SU-DHL-6 (cell line): Measurements from ENCODE around the gene OR1N1.
"Not testable (repeated sequence)": the region's sequence is repeated elsewhere in the genome, so short reads cannot be mapped to it uniquely, and the experiment has no call there.

Source experiments
- H2AFZ ChIP-seq: fragments of 200-600 bp; sonication (generic); 2 replicates; pipeline ENCODE4 v1.6.1; 2014; ENCODE audit warnings: low read depth, mild to moderate bottlenecking, moderate library complexity, mixed read lengths, antibody characterized with exemption, low read length; ENCODE audit not compliant: severe bottlenecking
- H3F3A ChIP-seq: fragments of 200-600 bp; shearing (Covaris generic); 2 replicates; pipeline ENCODE4 v1.6.0; 2016; ENCODE audit warnings: antibody characterized with exemption, mild to moderate bottlenecking; ENCODE audit not compliant: insufficient read depth
- H3K27ac ChIP-seq: fragments of 200-600 bp; sonication (generic); 2 replicates; pipeline ENCODE4 v1.5.1; 2016; ENCODE audit warnings: low read depth, mild to moderate bottlenecking, low read length, moderate library complexity, mixed read lengths
- H3K27me3 ChIP-seq: fragments of 200-600 bp; sonication (generic), shearing (Covaris generic); 2 replicates; pipeline ENCODE4 v1.6.0; 2014; ENCODE audit warnings: mild to moderate bottlenecking, low read length
- H3K36me3 ChIP-seq: fragments of 200-600 bp; sonication (generic); 2 replicates; pipeline ENCODE4 v1.6.1; 2014; ENCODE audit warnings: mild to moderate bottlenecking, low read length, mixed read lengths
- H3K4me2 ChIP-seq: fragments of 300-600, 200-600 bp; shearing (Covaris generic), sonication (generic); 2 replicates; pipeline ENCODE4 v1.6.0; 2014; ENCODE audit warnings: low read length, low read depth, mild to moderate bottlenecking; ENCODE audit not compliant: poor library complexity, severe bottlenecking
- H3K4me3 ChIP-seq: fragments of 200-600 bp; sonication (generic); 2 replicates; pipeline ENCODE4 v1.5.1; 2014; ENCODE audit warnings: antibody characterized with exemption, low read length, mild to moderate bottlenecking, mixed read lengths; ENCODE audit not compliant: insufficient read depth, poor library complexity, severe bottlenecking
- H3K79me2 ChIP-seq: fragments of 200-600 bp; sonication (generic); 2 replicates; pipeline ENCODE4 v1.6.1; 2014; ENCODE audit warnings: mild to moderate bottlenecking, low read length, moderate library complexity; ENCODE audit not compliant: insufficient read depth
- H3K9ac ChIP-seq: fragments of 200-600 bp; sonication (generic); 2 replicates; pipeline ENCODE4 v1.7.0; 2014; ENCODE audit warnings: mild to moderate bottlenecking, low read length
- H3K9me2 ChIP-seq: fragments of 200-600 bp; sonication (generic); replicated peaks from 2 replicates; pipeline ENCODE4 v1.6.1; 2014; ENCODE audit warnings: low read length; ENCODE audit not compliant: insufficient read depth
- H3K9me3 ChIP-seq: fragments of 200-600 bp; sonication (generic); 2 replicates; pipeline ENCODE4 v1.6.1; 2014; ENCODE audit warnings: low read length, mixed read lengths; ENCODE audit not compliant: insufficient read depth
- H4K20me1 ChIP-seq: fragments of 200-600 bp; sonication (generic); 2 replicates; pipeline ENCODE4 v1.6.1; 2014; ENCODE audit warnings: low read depth, mild to moderate bottlenecking, antibody characterized with exemption, low read length, moderate library complexity, mixed read lengths
- EZH2phosphoT487 ChIP-seq: fragments of 200-600 bp; sonication (generic), shearing (Covaris generic); conservative IDR thresholded peaks from 2 replicates; pipeline ENCODE4 v1.6.1; 2018; ENCODE audit warnings: mild to moderate bottlenecking, antibody characterized with exemption, low read length, moderate library complexity, mixed read lengths
- TF ChIP-seq, protein P1 (sequence below): fragments of 200-600 bp; sonication (generic); IDR thresholded peaks from one replicate; pipeline ENCODE4 v1.5.1; 2017; ENCODE audit warnings: antibody characterized with exemption, mild to moderate bottlenecking, low read length, moderate library complexity; ENCODE audit not compliant: insufficient read depth, poor library complexity, severe bottlenecking

The OR1N1 gene

DNA sequence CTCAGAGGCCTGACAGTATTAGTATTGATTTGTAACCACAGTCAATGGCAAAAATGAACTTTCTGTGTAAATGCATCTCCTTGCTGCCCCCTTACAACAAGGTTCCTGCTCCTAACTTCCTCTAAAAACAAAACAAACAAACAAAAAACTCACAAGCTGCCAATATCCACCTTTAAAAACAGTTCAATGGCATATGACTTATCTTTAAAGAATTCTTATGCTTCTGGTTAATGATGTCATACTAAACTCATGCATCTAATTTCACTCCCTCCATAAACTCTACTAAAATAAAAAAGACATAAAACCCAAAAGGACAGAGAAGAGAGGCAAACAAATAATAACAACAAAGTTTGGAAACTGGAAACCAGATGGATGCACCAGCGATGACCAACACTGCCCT is 9.0 kb upstream of the OR1N1 start:
- no peak overlapping the region for H3K4me3 ChIP-seq
- no peak overlapping the region for H2AFZ ChIP-seq
- H3K79me2 ChIP-seq, result no peaks in the 10 kb centered on the region
- H3K36me3 ChIP-seq, result no peaks in the 10 kb centered on the region
- H3K9me3 ChIP-seq, result no peaks in the 10 kb centered on the region
- no peaks in the 10 kb centered on the region for H3K9me2 ChIP-seq
- TF ChIP-seq, protein P1, sequence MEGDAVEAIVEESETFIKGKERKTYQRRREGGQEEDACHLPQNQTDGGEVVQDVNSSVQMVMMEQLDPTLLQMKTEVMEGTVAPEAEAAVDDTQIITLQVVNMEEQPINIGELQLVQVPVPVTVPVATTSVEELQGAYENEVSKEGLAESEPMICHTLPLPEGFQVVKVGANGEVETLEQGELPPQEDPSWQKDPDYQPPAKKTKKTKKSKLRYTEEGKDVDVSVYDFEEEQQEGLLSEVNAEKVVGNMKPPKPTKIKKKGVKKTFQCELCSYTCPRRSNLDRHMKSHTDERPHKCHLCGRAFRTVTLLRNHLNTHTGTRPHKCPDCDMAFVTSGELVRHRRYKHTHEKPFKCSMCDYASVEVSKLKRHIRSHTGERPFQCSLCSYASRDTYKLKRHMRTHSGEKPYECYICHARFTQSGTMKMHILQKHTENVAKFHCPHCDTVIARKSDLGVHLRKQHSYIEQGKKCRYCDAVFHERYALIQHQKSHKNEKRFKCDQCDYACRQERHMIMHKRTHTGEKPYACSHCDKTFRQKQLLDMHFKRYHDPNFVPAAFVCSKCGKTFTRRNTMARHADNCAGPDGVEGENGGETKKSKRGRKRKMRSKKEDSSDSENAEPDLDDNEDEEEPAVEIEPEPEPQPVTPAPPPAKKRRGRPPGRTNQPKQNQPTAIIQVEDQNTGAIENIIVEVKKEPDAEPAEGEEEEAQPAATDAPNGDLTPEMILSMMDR, result no peak
- TF ChIP-seq EZH2phosphoT487, result no peak
- H3F3A ChIP-seq, result no peaks in the 10 kb centered on the region
- no peaks in the 10 kb centered on the region for H4K20me1 ChIP-seq
- no peak overlapping the region for H3K9ac ChIP-seq
- no peak overlapping the region for H3K4me2 ChIP-seq
- no peaks in the 10 kb centered on the region for H3K27me3 ChIP-seq
- no peak overlapping the region for H3K27ac ChIP-seq

DNA sequence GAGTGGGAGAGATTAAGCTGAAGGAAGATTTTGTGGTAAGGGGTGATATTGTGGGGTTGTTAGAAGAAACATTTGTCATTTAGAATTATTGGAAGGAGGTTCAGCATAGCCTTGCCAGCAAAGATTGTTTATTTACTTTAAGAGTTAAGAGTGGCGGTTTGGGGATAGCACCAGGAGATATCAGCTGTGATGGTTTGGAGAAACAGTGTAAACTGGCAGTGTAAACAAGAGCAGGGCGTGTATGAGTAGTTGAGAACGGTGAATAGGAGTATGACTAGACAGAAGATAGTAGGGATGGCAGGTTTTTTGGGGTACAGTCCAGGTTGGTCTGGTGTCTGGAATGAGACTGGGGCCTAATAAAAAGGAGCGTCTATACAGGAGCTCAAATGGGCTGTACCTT is 4.1 kb upstream of the OR1N1 start:
- H2AFZ ChIP-seq, H3K4me2 ChIP-seq, H3K79me2 ChIP-seq, H3K27ac ChIP-seq, H3K36me3 ChIP-seq, H3K9me2 ChIP-seq, H3F3A ChIP-seq, H3K4me3 ChIP-seq, H3K9ac ChIP-seq, H3K27me3 ChIP-seq, H3K9me3 ChIP-seq, H4K20me1 ChIP-seq: not testable (repeated sequence)

DNA sequence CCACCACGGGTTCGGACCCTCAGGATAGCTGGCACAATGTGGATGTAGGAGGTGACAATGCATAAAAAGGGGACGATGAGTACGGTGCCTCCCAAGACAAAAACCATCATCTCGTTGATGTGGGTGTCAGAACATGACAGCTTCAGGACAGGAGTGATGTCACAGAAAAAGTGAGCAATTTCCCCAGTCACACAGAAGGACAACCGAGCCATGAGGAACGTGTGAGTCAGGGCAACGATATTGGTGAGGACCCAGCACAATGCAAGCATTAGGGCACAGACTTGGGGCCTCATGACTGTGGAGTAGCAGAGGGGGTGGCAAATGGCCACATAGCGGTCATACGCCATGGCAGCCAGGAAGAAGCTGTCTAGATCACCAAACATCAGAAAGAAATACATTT is 491 bp downstream of the OR1N1 start:
- Histone ChIP-seq H2AFZ (no peak overlapping the region), H3K9me3 (no peaks in the 10 kb centered on the region), H3K27ac (no peak overlapping the region), H4K20me1 (no peaks in the 10 kb centered on the region), H3K4me3 (no peak overlapping the region), H3K4me2 (no peak overlapping the region), H3K27me3 (no peaks in the 10 kb centered on the region), H3K9ac (no peak overlapping the region), H3F3A (no peaks in the 10 kb centered on the region), H3K9me2 (no peaks in the 10 kb centered on the region), H3K79me2 (no peaks in the 10 kb centered on the region), H3K36me3 (no peaks in the 10 kb centered on the region)
- no peak for TF ChIP-seq EZH2phosphoT487
- TF ChIP-seq, protein P1, result no peak

DNA sequence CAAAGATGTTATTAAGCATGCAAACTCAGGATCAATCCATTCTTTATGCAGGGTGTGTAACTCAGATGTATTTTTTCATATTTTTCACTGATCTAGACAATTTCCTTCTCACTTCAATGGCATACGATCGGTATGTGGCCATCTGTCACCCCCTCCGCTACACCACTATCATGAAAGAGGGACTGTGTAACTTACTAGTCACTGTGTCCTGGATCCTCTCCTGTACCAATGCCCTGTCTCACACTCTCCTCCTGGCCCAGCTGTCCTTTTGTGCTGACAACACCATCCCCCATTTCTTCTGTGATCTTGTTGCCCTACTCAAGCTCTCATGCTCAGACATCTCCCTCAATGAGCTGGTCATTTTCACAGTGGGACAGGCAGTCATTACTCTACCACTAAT is 7.7 kb downstream of the OR1N1 start:
- no peaks in the 10 kb centered on the region for H3K9me2 ChIP-seq
- H3K27ac ChIP-seq, result no peak overlapping the region
- no peaks in the 10 kb centered on the region for H3K9me3 ChIP-seq
- H3K36me3 ChIP-seq, result no peaks in the 10 kb centered on the region
- no peaks in the 10 kb centered on the region for H3K79me2 ChIP-seq
- H3K4me2 ChIP-seq, result no peak overlapping the region
- H3K9ac ChIP-seq, result no peak overlapping the region
- no peak overlapping the region for H2AFZ ChIP-seq
- no peak overlapping the region for H3K4me3 ChIP-seq
- H3F3A ChIP-seq, result no peaks in the 10 kb centered on the region
- H4K20me1 ChIP-seq, result no peaks in the 10 kb centered on the region
- H3K27me3 ChIP-seq, result no peaks in the 10 kb centered on the region
- no peak for TF ChIP-seq EZH2phosphoT487
- TF ChIP-seq, protein P1, result no peak
